Astrocyte of the hippocampus (primary cell): ENCODE results near the gene PTPRG.

ENCODE experiments used
- DNase-seq: peaks from one replicate; pipeline ENCODE4 v3.0.0; 2011; ENCODE audit warnings: low read depth, low spot score

The PTPRG gene

DNA sequence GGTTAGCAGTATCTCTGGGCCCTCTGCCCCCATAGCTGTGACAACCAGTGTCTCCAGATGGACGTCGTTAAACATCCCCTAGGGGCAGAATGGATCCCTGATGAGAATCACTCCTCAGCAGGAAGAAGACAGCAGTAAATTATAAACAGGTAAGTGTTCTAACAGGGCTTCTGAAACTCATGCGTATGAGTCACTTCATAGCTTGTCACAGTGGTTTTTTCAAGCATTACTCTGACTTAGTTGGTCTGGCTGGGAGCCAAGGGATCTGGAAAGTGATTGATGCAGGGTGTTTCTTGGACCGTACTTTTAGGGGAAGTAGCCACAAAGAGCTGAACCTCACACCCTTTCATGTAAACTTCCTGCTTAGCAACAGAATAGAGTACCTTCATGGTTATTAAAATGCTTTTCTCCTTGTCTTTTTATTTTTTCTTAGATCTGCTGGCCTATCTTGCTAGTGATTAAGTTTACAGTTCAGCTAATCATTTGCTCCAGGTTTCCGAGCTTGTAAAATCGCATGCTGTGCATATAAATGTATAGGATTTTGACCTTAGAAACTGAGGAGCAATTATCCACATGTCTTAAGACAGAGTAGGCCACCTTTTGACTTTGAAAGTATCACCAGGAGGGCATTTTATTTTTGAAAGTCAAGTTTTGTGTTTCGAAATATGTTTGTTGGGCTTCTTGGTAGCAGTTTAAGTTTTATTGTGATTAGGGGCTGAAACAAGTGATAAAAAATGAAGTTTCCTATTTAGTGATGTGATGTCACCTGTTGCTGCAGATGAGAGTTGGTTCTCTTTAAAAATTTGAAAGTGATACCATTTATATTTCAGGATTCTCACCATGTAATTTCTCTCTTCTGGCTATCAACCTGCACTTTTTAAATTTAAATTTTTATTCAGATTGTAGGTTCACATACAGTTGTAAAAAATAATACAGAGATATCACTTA, 333.9 kb downstream of the PTPRG start:
- peak; percentile 97 for DNase-seq

DNA sequence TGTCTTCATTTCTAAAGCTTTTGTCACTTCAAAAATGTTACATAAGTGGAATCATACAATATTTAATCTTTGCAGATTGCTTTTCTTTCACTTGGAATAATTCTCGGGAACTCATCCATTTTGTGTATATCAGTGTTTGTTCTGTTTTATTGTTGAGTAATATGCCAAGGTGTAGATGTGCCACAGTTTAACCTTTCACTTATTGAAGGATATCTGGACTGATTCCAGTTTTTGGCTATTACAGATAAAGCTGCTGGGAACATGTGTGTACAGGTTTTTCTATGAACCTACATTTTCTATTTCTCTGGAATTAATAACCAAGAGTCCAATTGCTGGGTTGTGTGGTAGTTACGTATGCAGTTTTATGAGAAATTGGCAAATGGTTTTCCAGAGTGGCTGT, 334.9 kb downstream of the PTPRG start:
- no peak for DNase-seq

DNA sequence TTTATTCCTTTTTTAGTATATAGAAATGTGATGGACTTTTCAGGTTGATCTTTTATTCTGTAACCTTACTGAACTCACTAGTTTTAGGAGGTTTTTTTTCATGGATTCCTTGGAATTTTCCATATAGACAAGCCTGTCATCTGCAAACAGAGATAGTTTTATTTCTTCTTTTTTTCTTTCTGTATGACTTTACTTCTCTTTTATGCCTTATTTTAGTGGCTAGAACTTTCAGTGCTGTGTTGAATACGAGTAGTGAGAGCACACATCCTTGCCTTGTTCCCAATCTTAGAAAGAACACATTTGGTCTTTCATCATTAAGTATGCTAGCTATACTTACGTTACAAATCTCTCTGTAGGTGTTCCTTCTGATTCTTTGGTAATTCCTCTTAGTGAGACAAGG, 336.5 kb downstream of the PTPRG start:
- DNase-seq, result no peak

DNA sequence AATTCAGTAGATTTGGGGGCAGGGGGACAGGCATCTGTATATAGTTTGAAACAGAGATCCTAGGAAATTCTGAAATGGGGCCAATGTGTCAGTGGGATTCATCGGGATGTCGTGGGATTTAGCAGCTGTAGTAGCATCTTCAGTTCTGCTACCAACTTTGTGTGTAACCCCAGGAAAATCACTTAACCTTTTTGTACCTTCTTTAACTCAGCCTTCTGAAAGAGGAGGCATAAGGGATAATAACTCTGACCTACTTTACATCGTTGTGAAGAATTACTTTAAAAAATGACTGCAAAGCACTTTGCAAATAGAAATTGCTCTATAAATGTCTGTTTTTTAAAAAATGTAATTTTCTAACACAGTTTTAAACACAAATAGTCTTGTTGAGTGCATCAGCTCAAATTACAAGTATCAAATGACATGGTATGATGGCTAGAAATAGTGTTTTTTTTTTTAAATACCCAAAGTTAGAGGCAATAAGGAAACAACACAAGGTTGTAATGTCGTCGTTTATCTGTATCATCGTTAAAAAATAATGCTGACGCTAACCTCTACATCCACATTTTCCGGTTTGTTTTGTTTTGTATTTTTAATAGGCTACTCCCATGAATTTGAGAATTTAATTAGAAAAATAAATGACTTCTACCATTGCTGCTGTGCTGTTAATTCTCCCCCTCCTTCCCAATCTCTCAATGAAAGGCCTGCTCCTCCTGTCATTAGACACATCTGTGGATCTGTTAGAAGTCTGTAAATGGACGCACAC, 338.5 kb downstream of the PTPRG start:
- no peak for DNase-seq

DNA sequence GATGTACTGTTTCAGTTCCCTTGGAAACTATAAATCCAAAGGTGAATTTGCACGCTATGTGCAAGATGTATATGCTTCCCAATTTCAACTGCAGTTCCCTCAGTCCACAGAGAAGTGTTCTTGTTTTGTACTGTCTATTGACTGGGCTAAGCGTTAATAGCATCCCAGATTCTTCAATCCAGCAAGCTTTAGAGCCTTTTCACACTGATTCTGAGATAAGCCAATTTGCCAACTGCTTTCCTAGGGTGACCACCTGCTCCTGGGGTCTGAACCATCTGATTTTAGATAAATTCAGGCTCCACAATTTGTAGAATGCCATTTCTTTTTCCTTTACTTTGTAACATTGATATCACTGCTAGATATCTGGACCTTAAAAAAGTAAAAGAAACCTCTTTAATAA, 340.1 kb downstream of the PTPRG start:
- no peak for DNase-seq

DNA sequence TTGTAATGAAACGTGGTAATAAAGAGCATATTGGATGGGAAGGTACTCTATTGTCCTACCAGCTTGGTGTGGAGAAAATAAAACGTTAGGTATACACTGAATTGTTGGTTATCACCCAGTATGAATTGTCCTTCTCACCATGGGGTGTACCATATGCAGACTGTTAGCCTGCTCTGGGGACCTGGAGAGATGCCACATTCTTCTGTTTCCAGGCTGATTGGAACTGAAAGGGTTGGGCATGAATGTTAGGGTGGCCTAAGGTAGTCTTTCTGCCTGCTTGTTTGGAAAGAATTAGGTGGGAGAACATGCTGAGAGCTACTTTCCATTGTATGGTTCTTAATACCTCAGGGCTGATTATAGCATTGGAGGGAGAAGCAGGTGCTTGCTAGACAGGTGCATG, 340.6 kb downstream of the PTPRG start:
- no peak for DNase-seq

DNA sequence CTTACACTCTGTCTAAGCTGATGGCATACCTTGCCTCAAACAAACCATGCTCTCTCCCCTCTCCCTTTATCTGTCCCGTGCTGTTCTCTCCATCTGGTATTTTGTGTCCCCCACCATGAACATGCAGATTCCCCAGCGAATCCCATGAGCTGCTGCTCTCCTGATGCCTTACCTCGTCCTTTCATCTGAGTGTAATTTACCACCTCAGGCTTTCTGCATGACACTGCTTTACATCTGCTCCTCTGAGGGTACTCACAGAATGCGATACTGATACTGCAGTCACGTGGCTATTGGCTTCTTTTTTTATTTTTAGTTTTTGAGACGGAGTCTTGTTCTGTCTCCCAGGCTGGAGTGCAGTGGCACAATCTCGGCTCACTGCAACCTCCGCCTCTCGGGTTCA, 341.7 kb downstream of the PTPRG start:
- no peak for DNase-seq

DNA sequence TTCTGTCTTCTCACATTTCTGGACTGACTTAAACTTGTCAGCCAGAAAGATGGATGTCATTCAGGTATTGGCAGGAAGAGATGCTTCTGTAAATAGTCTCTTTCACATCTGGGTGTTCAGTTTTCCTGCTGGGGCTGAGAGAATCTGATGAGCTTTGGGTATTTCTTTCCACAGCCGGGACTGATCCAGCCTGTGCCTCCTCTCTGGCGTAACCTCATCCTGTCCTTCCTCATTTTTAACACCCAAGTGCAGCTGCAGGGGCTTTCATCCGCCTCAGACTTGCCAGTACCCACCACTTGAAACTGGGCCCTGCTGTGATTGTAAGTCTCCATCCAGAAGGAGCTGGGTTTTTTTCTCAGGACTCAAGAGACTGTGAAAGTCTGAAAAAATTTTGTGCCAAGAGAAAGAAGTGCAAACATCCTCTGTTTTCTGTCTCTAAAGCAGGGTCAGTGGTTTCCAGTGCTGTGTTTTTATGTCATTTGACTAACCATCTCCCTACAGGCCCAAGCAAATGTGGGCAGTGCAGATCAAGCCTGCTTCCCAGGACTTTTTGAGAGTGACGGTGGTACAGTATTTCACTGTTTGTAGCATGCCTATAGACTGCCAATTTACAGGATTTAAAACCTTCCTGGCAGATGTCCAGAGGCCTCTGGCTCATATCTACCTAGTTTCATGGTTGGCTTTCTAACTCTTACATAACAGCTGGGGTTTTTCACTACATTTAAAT, 342.7 kb downstream of the PTPRG start:
- peak; percentile 76 for DNase-seq

DNA sequence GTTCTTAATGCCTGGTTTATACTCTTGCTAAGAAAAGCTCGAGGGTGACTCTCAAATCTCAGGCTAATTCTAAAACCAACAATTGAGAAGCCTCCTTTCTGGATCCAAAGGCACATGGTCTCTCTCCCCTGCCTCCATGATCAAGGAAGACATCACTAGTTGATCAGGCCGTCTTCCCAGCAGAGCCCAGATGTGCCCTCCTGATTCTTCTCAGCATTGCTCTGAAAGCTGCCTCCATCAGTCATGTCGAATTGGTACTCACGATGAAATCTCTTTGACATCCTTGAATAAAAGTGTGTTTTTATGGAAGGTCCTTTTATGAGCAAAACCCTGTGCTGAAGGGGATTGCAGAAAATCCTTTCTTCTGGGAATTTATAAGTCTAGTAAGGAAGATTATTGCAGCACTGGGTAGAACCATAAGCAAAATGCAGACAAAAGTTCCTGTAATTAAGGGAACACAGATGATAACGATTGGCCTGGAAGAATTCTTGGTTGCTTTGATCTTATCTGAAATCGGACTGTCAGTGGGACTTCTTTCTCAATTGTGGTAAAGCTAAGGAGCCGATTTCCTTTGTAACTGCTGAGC, 345.9 kb downstream of the PTPRG start:
- DNase-seq, result no peak

DNA sequence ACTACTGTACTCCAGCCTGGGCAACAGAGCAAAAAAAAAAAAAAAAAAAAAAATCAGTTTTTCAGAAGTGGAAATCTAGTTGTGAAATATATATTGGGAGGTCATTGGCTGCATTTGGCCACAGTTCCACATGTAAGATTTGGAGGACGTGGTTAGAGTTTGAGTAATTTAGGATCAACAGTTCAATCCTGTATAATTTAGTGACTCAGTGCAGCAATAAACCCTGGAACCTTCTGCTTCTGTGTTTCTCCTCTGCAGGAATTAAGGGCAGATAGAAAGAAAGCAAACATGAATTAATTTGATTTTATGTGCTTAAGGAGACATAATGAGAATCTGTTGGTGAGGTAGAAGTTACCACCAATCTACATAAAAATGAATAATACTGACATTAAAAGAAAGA, 347.0 kb downstream of the PTPRG start:
- DNase-seq, result no peak

DNA sequence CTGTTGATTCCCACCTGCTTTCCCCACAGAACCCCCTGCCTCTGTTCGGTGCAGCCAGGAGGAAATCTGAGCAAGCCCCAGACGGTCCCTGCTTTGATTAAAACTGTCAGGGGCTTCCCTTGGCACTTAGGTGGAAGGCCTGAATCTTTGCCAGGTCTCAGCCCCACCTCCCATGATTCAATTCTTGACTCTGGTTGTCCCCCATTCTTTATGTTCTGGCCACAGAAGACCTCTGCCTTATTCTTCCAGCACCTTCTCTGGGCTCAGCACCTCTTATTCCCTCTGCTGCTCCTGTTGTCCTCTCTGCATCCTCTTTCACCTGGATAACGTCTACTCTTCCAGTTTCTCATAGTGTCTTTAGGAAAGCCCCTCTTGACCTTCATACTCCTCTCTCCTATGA, 349.4 kb downstream of the PTPRG start:
- DNase-seq, result no peak

DNA sequence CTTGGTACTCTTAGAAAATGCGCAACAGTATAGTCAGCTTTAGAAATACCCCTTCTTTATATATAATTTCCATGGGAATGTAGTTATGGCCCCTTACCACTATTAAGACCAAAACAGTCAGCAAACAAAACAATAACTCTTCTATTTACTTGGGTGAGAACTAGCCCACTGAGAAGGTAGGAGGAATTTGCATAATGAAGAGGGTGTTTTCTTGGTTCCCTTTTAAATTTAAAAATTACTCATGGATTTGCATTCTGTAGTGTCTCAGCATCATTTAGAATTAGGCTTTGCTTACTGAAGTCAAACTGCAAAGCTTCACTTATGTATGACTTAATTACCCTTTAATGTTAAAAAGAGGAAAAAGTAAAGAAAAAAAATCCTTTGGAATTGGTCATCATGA, 350.8 kb downstream of the PTPRG start:
- DNase-seq, result no peak

DNA sequence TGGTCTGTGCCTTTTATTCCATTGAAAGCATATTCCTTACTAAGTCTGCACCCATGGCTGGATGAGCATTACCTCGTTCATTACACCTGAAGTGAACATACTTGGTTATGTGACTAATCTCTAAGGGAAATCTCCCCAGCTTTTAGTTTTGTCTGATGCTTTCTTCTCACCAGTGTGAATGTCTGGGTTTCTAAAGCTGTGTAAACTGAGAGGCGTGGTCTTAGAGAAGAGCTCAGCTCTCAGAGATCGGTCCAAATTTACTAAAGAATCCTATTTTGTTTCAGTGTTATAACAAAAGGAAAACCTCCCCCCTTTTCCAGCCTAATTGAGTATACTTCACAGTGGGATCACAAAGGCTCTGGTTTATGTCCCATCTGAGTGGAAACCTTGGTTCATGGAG, 352.3 kb downstream of the PTPRG start:
- DNase-seq, result no peak

DNA sequence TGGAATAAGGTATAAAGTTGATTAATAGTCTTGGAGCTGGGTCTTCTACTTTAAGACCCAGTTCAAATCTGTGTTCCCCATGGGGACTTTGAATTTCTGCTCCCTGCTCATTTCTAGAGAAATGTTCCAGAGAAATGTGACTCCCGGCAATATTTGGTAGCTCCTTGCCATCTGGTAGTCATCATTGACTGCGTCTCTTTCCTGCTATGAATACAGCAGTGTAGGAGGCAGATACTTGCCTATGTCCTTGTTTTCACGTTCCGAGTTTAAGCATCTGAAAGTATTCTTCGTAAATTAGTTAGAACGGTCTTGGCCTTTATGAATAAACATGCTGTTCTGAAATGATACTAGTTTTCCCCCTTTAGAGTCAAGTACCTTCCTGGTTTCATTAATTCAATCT, 352.9 kb downstream of the PTPRG start:
- no peak for DNase-seq

DNA sequence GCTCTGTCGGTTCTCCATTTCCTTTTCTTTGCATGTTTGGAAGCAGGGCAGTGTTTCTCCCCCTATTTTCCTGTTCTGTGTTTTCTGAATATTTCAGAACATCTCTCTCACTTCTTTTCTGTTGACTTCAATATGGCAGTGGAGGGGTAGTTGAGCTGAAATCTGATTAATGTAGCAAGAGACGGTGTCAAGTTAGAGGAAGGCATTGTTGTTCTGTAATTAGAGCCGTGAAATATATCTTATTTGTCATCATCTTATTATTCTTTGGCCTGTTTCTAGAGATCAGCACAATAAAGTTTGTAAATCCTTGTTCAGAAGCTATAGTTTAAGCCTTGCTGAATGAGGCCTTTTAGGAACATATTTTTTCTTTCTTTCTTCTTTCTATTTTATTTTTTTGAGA, 353.9 kb downstream of the PTPRG start:
- DNase-seq, result no peak

DNA sequence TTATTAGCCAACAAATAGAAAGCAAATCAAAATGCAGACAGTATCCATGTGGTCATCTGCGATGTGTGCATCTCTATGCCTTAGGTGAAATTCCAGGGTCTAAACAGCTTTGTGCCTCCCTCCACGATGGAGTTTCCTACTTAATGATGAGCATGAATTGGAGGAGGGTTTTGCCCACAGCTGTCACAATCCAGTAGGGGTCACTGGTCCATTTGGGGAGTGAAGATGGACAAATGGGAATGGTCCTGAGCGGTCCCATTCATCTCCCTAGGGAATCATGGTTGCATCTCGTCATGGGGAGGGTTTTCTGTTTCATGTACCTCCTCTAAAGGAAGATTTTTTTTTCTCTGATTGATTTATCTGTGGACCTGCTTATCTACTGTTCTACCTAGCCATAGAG, 358.0 kb downstream of the PTPRG start:
- no peak for DNase-seq

DNA sequence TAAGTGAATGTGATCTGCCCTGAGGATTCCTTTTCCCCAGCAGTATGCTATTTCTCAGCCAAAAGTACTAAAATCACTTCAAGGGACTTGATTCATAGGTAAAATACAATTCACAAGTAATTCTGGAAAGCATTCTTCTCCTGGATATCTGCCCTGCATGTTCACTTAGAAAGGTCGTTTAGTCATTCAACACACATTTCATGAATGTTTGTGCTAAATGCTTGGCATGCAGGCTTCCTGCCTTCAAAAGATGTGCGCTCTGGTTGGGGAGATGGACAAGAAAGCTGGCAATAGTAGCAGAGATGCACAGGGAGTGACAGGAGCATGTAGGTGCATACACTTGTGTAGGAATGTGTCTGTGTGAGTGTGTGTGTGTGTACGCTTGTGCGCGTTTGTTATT, 360.7 kb downstream of the PTPRG start:
- no peak for DNase-seq

DNA sequence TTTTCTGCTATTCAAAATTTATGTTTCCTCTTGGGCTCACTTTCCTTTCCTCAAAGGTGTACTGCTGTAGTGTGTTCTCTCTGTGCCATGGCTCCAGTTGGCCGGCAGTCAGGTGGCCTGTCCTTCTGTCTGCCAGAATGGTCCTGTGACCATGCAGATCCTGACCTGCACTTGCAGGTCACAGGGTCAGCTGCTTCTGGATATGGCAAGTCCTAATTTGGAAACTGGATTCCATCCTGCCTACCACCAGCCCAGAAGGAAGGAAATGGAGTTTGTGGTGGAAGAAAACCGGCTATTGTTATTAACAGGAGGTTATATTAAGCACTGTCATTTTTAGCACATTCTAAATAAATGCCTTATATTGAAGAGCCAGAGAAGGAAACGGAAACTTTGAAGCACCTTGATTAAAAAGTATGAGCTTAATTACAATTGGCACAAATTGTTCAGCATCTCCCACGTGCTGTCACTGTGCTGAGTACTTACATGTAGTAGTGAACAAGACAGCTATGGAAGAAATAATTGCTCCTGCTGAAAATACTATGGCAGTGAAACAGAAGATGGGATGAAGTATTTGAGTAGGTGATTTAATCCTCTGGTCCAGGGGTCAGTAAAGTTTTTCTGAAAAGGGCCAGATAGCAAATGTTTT, 362.8 kb downstream of the PTPRG start:
- no peak for DNase-seq

DNA sequence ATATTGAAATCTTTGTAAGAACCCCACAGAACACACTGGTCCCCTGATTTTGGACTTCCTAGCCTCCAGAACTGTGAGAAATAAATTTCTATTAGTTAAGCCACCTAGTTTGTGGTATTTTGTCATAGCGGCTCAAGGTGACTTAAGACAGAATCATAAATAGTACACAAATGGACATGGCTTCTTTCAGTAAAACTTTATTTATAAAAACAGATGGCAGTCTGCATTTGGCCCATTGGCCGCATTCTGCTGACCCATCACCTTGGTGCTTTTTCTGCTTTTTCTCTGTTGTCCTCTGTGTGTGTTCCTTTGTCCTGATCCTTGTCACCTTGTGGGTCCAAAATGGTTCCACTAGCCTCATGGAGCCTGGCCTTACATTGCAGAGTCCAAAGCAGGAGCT, 363.6 kb downstream of the PTPRG start:
- no peak for DNase-seq

DNA sequence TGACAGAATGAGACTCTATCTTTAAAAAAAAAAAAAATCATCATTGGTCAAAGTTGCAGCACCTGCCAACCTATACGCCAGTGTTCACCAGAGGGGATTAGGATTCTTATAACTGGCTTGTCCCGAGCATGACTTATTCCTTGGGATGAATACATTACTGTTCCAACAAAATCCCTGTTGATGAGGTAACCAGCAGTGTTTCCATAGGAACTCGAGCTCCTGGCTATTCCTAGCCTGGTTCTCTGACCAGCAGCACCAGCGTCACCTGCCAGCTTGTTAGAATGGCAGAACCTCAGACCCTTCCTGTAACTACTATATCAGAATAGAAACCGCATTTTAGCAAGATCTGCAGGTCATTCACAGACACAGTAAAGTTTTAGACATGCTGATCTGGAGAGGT, 364.4 kb downstream of the PTPRG start:
- peak; percentile 46 for DNase-seq

DNA sequence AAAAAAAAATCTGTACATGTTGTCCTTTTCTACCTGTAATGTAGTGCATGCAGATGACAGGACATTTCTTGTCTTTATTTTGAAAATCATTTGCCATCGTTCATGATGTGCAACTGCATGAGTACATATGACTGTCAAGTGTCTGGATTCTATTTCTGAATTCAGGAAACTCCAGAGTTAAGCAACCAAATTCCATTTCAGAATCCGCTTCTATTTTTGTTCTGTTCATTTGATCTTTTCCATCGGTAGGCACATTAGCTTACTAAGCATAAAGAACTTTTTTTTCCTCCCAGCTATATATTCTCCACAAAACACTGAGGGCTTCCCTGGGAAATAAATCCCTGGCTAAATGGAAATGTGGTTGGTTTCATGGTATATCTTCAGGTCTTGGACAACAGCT, 365.6 kb downstream of the PTPRG start:
- DNase-seq, result no peak
